Ovary (tissue), 9 donors: ENCODE data around the gene GLI1. TPM values are rescaled to one million over a fixed set of nuclear protein-coding genes. Genes with fewer than 3 reads are reported as not detected.
A peak's percentile ranks its signal among the peaks of the same experiment; 100 is the strongest.

Experiments used
- DNase-seq, 5 donors: peaks; one replicate each; pipeline ENCODE4 v3.0.0-alpha.2; 2019 to 2020
- H3K27ac ChIP-seq, 2 donors: fragments of 200-600 bp; one replicate each; pipeline versions ENCODE4 v1.5.1 to v1.8.0; 2019 to 2022
- H3K27me3 ChIP-seq: fragments of 200-600 bp; one replicate; pipeline ENCODE4 v1.8.0; 2022
- H3K36me3 ChIP-seq: fragments of 200-600 bp; sonication (generic); one replicate; pipeline ENCODE4 v1.5.1; 2019
- H3K4me1 ChIP-seq: one replicate; pipeline ENCODE4 v1.8.1; 2013; ENCODE audit warnings: mild to moderate bottlenecking, moderate library complexity; ENCODE audit not compliant: insufficient read depth
- H3K4me3 ChIP-seq: fragments of 200-600 bp; sonication (generic); one replicate; pipeline ENCODE4 v1.5.1; 2017
- H3K9me3 ChIP-seq, 2 donors: fragments of 200-600 bp in 1 of 2; sonication (generic) in 1 of 2; one replicate each; pipeline versions ENCODE4 v1.5.1 to v1.8.1; 2013 to 2019; ENCODE audit warnings: mild to moderate bottlenecking in 1 of 2, moderate library complexity in 1 of 2
- CTCF ChIP-seq, 3 donors: fragments of 450-650 bp in 2 of 3; fragments of 200-600 bp in 1 of 3; IDR thresholded peaks; one replicate each; pipeline versions ENCODE4 v1.5.1 to v1.8.0; 2016 to 2022; ENCODE audit warnings: antibody characterized with exemption in 3 of 3, mild to moderate bottlenecking in 1 of 3
- EP300 ChIP-seq: sonication (generic); formaldehyde crosslinking; IDR thresholded peaks from one replicate; pipeline ENCODE4 v1.6.1; 2017; ENCODE audit warnings: antibody characterized with exemption
- POLR2A ChIP-seq: fragments of 450-650 bp; IDR thresholded peaks from one replicate; pipeline ENCODE4 v1.6.1; 2017; ENCODE audit warnings: antibody characterized with exemption, mild to moderate bottlenecking, moderate library complexity
- WGBS, 3 donors: extraction: QIAGEN DNeasy Blood & Tissue Kit in 1 of 3; methylation state at CpG; one replicate each; pipeline versions ENCODE4 v1.1.5 to v1.1.7; 2013 to 2017; 5-methylcytosine and 5-hydroxymethylcytosine counted together
- intact Hi-C, 4 donors: fragments of 100-400 bp; cut with DNase I; formaldehyde crosslinking; loops; one replicate each; pipeline versions ENCODE4 v1.11.0 to v1.15.1; 2022 to 2023
- polyA plus RNA-seq, 2 donors: library from polyadenylated mRNA; stranded (reverse); fragments of 200-250 nt in 1 of 2; fragments of 350-450 nt in 1 of 2; fragmentation: Illumina TruSeq in 1 of 2; extraction: RNeasy Lipid Tissue Mini Kit (QIAGEN cat#74804) in 1 of 2; gene quantifications; one replicate each; pipeline ENCODE4 v1.2.3, GENCODE V29; 2013 to 2014
- total RNA-seq, 7 donors: library from RNA; depleted of rRNA in 2 of 7; stranded (reverse); fragments of >200 nt in 2 of 7; fragmentation: NEBNext Ultra II Directional in 3 of 7; extraction: Animal tissue kit (Norgen Biotek cat#: 25700) in 3 of 7; gene quantifications; one replicate each; pipeline versions ENCODE4 v1.1.0 to v1.2.4, GENCODE V29; 2016 to 2023
- donor health status: DM: no; HTN: no; CAD: no; lungs with moderate emphysema.
- donor health status: DM: no; HTN: no; CAD: no.
- donor health status: Bipolar disorder and iron deficiency.
- donor health status: DM: yes; HTN: yes; CAD: no.
- donor health status: DM: no; HTN: no; CAD: no.
- donor health status: DM: yes; HTN: yes; CAD: no.

Gene GLI1
- total and polyA plus RNA-seq, 9 donors, result 0.48 to 4.1 (median 1.5) TPM; not detected in 1

GRCh38 chr12:57428965-57429364 is 30.6 kb upstream of the GLI1 start:
- Histone ChIP-seq H3K27me3 (no peaks in the 10 kb centered on the region), H3K27ac (no peak overlapping the region), H3K36me3 (no peaks in the 10 kb centered on the region), H3K9me3 (no peaks in the 10 kb centered on the region), H3K4me1 (peaks cover 3% of the 10 kb centered on the region), H3K4me3 (no peak overlapping the region)
- intact Hi-C loops, result no loop called here
- peak in 1 of 5 donors; percentile 15 for DNase-seq
- TF ChIP-seq EP300, result no peak
- TF ChIP-seq CTCF (IDR thresholded peaks at IDR 0.05), result no peak
- no peak for TF ChIP-seq POLR2A
- WGBS, 3 donors, result 73 to 81% (median 76%) methylated on average over 6 of the region's 6 CpGs

GRCh38 chr12:57429473-57430111 is 30.0 kb upstream of the GLI1 start:
- Histone ChIP-seq H3K9me3 (no peaks in the 10 kb centered on the region), H3K36me3 (no peaks in the 10 kb centered on the region), H3K27me3 (no peaks in the 10 kb centered on the region), H3K4me1 (peaks cover 3% of the 10 kb centered on the region), H3K4me3 (peak overlapping the region; percentile 66), H3K27ac (peak overlapping the region; percentile 89 to 96)
- peak in 1 of 5 donors; percentile 16 for DNase-seq
- TF ChIP-seq EP300, result no peak
- no peak for TF ChIP-seq CTCF (IDR thresholded peaks at IDR 0.05)
- TF ChIP-seq POLR2A, result no peak
- WGBS, 3 donors, result 25 to 28% (median 28%) methylated on average over 9 of the region's 9 CpGs
- intact Hi-C loops, result no loop called here

GRCh38 chr12:57430112-57430930 is 29.3 kb upstream of the GLI1 start:
- Histone ChIP-seq H3K9me3 (no peaks in the 10 kb centered on the region), H3K36me3 (no peaks in the 10 kb centered on the region), H3K27ac (peak overlapping the region; percentile 89 to 96), H3K4me3 (peak overlapping the region; percentile 66), H3K27me3 (no peaks in the 10 kb centered on the region), H3K4me1 (peaks cover 3% of the 10 kb centered on the region)
- TF ChIP-seq POLR2A (no peak), CTCF (IDR thresholded peaks at IDR 0.05) (no peak), EP300 (no peak)
- intact Hi-C loops, result no loop called here
- peak in 4 of 5 donors; percentile 58 to 77 (median 72) for DNase-seq
- WGBS, 3 donors, result 0 to 1% (median 0%) methylated on average over 37 to 74 of the region's 74 CpGs

- TF ChIP-seq CTCF (IDR thresholded peaks at IDR 0.05) (no peak), POLR2A (peak; percentile 95), EP300 (peak; percentile 22)
These were observed 28.5 kb upstream of the GLI1 start, which contains the start of gene R3HDM2 for GRCh38 chr12:57430931-57431566. R3HDM2 (minus strand) TSS chr12:57431043; CDS start chr12:57310428, 120,615 bp downstream.

More at GRCh38 chr12:57430931-57431566, 28.5 kb upstream of the GLI1 start, which contains the start of gene R3HDM2:
- Histone ChIP-seq H3K27ac (peak within 1 kb of the TSS; percentile 89 to 96), H3K9me3 (no peaks in the 10 kb centered on the region), H3K4me1 (peaks cover 3% of the 10 kb centered on the region), H3K4me3 (peak within 1 kb of the TSS; percentile 66), H3K36me3 (no peaks in the 10 kb centered on the region), H3K27me3 (no peaks in the 10 kb centered on the region)
- 1% methylated on average over 41 of the region's 41 CpGs for WGBS, 3 donors
- peak; percentile 95 to 98 (median 96) for DNase-seq
- intact Hi-C loops, result loop anchor here in 1 of 4 donors (1.0 kb wide), 1 partner anchor 205 kb away; no protein-coding TSS in a partner anchor
